Measurements from ENCODE around the gene RPS6KL1. TPM values are rescaled to one million over a fixed set of nuclear protein-coding genes. Genes with fewer than 3 reads are reported as not detected.
A peak's percentile ranks its signal among the peaks of the same experiment; 100 is the strongest.

Gene RPS6KL1
- total and polyA plus RNA-seq, 5 donors = 10.5 to 20.7 (median 17.2) TPM

DNA sequence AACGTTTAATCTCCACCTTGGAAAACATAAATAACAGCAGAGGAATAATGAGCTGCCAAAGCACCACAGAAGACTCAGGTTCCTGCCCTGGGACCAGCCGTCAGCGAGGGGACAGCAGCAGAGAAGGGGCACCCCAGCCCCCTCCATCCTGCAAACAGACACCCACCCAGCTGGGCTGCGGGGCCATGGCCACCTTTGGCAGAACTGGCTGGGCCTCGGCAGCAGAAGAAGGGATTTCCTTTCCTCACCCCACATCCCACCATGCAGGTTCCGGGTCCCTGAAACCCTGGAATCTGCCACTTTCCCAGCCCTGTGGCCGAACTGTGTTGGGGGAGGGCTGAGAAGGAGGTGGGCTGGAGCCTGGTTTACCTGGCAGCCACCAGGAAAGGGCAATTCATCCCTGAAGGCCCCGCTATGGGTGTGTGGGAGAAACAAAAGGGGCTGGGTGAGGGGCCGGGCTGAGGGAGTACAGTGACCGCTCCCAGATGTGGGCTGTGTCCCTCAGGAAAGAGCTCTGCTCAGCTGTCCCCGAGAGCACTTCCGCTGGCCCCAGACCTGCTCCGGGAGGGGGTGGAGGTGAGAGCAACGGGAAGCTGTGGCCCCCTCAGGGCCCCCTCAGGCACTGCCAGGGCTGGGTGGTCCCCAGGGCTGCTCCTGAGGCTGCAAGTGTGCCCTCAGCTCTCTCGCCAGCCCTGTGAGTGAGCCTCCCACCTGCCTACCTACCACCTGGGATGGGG, 28.6 kb upstream of the RPS6KL1 start:
- Histone ChIP-seq H3K27me3 (ENCODE audit: control insufficient read depth, insufficient read depth) (no peaks in the 10 kb centered on the region), H3K27ac (ENCODE audit: low read length) (no peak overlapping the region), H3K4me3 (ENCODE audit: low read length) (no peak overlapping the region), H3K9me3 (ENCODE audit: control insufficient read depth, low read length) (no peaks in the 10 kb centered on the region), H3K4me1 (ENCODE audit: control insufficient read depth, insufficient read depth, low read length) (no peaks in the 10 kb centered on the region)
- ATAC-seq = no peak
- intact Hi-C loops (cut with DNase I) = no loop called here
- 63% methylated on average over 15 of the region's 15 CpGs for WGBS
- no peak for DNase-seq

DNA sequence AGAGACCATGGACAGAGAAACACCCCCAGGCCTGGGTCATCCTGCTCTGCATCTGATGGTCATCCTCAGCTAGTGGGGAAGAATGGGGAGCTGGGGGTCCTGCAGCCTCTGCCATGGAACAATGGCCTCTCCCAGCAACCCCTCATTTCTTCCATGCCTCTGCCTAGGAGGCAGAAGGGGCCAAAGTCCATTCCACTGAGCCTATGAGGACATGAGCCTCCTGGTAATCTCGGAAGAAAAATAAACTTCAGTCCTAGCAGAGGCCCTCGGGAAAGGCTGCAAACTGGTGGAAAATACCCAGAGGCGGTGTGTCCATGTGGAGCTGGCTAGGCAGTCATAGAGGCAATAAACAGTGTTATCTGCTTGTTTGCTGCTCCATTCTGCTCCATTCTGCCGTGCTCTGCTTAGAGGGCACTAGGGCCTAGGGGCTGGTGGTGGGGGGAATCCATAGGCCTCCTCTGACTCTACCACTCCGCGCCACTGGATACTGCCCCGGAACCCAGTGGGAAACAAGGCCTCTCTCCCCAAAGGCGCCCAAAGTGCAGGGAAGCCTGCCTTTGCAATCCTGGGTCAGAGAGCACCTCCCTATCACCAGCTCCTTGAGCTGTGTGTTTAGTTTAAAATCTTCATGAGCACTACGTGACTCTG, 27.9 kb upstream of the RPS6KL1 start:
- no peak for DNase-seq
- intact Hi-C loops (cut with DNase I) = no loop called here
- H3K9me3 ChIP-seq (ENCODE audit: control insufficient read depth, low read length) = no peaks in the 10 kb centered on the region
- H3K4me1 ChIP-seq (ENCODE audit: control insufficient read depth, insufficient read depth, low read length) = no peaks in the 10 kb centered on the region
- no peak for ATAC-seq
- no peaks in the 10 kb centered on the region for H3K27me3 ChIP-seq (ENCODE audit: control insufficient read depth, insufficient read depth)
- 74% methylated on average over 9 of the region's 9 CpGs for WGBS
- H3K4me3 ChIP-seq (ENCODE audit: low read length) = no peak overlapping the region
- no peak overlapping the region for H3K27ac ChIP-seq (ENCODE audit: low read length)

DNA sequence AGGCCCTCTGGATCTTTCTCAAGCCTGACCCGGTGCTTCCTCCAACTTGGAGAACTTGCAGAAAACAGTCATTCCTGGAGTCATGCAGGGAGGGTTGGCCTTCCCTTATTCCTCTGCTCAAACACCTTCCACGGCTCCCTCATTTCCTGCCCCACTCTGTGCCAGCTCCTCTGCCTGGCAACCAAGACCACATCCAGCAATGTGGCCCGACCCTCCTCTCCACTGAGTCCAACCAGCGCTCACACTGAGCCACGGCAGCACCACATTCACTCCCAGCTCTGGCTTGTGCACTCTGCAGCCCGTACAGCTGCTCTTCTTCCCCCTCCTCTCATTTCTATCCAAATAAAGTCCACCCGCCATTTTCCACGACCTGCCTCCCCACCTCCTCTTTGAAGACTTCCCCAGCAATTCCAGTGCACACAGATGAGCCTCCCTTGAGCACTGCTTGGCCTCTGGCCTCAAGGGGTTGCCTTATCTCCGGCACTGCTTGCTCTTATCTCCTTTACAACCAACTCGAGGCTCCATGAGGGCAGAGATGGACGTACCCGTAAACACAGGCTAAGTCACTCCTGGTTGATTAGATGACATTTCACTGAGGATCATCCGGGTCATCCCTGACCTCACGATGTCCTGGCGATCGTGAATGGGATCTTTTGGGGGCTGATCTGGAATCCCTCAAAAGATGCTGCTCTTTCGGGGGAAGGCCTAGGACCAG, 27.0 kb upstream of the RPS6KL1 start:
- Histone ChIP-seq H3K4me1 (ENCODE audit: control insufficient read depth, insufficient read depth, low read length) (no peaks in the 10 kb centered on the region), H3K27ac (ENCODE audit: low read length) (no peak overlapping the region), H3K27me3 (ENCODE audit: control insufficient read depth, insufficient read depth) (no peaks in the 10 kb centered on the region), H3K4me3 (ENCODE audit: low read length) (no peak overlapping the region), H3K9me3 (ENCODE audit: control insufficient read depth, low read length) (no peaks in the 10 kb centered on the region)
- WGBS = 79% methylated on average over 17 of the region's 17 CpGs
- DNase-seq (no peak), ATAC-seq (no peak)
- intact Hi-C loops (cut with DNase I) = loop anchor here in 2 of 4 donors (5.0 to 10.0 kb wide), 3 partner anchors 55 to 137 kb away; partner anchors contain the start of gene EIF2B2 (in 1 of the 2)

DNA sequence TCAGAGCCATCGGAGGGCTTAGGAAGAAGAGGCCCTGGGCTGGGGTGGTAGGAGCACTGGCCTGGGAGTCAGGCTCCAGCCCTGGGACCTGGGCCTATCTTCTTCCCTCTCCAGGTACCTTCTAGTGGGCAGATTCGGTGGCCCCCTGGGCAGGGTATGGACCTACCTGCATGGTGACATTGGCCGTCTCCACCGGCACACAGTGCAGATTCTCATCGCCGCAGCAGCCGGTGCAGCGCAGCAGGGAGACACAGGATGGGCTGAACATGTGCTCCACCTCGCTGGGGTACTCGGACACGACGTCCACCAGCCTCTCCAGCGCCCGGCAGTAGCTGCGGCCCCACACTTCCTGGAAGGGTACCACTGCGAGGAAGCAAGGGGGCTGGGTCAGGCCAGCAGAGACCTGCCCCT, 26.1 kb upstream of the RPS6KL1 start:
- intact Hi-C loops (cut with DNase I) = loop anchor here in 2 of 4 donors (5.0 to 10.0 kb wide), 3 partner anchors 56 to 138 kb away; partner anchors contain the start of gene EIF2B2 (in 1 of the 2)
- H3K27me3 ChIP-seq (ENCODE audit: control insufficient read depth, insufficient read depth) = no peaks in the 10 kb centered on the region
- no peaks in the 10 kb centered on the region for H3K4me1 ChIP-seq (ENCODE audit: control insufficient read depth, insufficient read depth, low read length)

DNA sequence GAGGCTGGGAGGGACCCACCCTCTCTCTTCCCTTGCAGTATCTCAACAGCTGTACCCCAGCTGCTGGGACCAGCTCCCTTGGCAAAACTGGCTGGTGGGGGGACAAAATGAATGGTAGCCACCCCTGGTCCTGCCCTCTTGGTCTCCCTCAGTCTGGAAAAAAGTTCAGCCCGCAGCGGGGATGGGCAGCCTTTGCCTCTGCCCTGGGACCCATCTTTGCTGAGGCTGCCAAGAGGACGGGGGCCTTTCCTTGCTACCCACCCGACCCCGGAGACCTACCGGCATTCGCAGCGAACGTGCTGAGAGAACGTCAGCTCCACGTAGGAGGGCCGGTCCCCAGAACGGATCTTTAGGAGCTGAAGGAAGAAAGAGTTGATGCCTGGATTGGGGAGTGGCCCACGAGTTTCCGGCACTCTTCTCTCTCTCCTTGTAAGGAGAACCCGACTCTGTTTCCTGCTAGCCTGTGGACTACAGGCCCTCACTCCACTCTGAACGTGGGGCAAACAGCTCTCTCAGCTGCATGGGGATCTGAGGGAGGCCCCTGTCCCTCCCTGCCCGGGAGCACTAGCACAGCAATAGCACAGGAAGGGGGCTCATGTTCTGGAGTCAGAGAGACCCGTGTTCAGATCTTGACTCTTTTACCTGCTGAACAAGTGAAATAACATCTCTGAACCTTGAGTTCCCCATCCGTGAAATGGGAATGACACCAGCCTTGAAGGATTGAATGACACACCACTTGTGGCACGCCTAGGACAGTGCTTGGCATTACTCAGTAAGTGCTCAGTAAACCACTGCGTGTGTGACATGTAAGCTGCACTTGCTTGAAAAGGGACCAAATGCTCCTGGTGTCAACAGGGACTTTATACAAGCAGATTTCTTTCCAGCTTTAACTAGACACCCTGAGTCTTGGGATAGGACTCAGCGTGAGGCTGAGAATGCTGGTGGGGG, 25.4 kb upstream of the RPS6KL1 start:
- H3K9me3 ChIP-seq (ENCODE audit: control insufficient read depth, low read length) = no peaks in the 10 kb centered on the region
- intact Hi-C loops (cut with DNase I) = loop anchor here in 2 of 4 donors (5.0 to 10.0 kb wide), 3 partner anchors 56 to 139 kb away; partner anchors contain the start of gene EIF2B2 (in 1 of the 2)
- no peak overlapping the region for H3K27ac ChIP-seq (ENCODE audit: low read length)
- H3K4me1 ChIP-seq (ENCODE audit: control insufficient read depth, insufficient read depth, low read length) = no peaks in the 10 kb centered on the region
- 77% methylated on average over 23 of the region's 23 CpGs for WGBS
- no peak overlapping the region for H3K4me3 ChIP-seq (ENCODE audit: low read length)
- H3K27me3 ChIP-seq (ENCODE audit: control insufficient read depth, insufficient read depth) = no peaks in the 10 kb centered on the region
- ATAC-seq (no peak), DNase-seq (no peak)

More for the DNA sequence above, 26.1 kb upstream of the RPS6KL1 start:
- ATAC-seq = no peak
- no peak for DNase-seq
- no peak overlapping the region for H3K27ac ChIP-seq (ENCODE audit: low read length)
- WGBS = 93% methylated on average over 16 of the region's 16 CpGs
- no peak overlapping the region for H3K4me3 ChIP-seq (ENCODE audit: low read length)
- no peaks in the 10 kb centered on the region for H3K9me3 ChIP-seq (ENCODE audit: control insufficient read depth, low read length)

DNA sequence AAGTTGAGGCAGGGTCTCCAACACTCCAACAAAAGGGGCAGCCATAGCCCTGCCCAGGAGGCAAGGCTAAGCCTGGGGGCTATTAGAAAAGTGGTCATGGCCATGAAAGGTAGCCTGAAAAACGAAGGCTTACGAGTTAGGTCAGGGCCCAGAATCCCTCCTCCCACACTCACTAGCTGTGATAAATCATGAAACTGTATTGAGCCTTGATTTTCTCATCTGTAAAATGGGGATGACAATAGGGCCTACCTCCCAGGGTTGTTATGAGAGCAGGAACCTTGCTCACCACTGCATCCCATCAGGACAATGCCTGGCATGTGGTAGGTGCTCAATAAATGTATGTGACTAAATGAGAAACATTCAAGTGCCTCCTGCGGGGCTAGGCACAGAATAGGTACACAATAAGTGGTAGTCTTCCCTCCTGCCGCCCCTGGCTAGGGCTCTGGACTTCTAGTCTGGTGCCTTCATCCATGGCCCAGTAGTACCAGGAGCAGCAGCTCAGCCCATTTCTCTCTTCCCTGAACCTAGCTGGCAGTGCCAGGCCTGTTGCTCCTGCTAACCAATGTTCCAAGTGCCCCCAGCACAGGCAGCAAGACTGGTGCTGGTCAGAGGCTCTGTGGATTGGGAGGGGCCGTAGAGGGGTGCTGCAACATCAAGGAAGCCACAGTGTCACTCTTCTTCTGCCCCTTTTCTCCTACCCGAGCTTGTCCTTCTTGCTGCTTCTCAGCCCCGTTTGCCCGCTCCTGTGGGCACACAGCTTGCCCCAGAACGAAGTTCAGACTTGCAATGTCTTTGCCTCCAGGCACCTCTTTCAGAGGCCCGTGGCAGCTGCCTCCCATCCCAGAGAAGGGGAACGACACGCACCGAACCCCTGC, 24.5 kb upstream of the RPS6KL1 start:
- H3K27ac ChIP-seq (ENCODE audit: low read length) = no peak overlapping the region
- 90% methylated on average over 13 of the region's 13 CpGs for WGBS
- H3K4me1 ChIP-seq (ENCODE audit: control insufficient read depth, insufficient read depth, low read length) = peaks cover 4% of the 10 kb centered on the region
- no peaks in the 10 kb centered on the region for H3K9me3 ChIP-seq (ENCODE audit: control insufficient read depth, low read length)
- no peak for ATAC-seq
- no peak for DNase-seq
- H3K4me3 ChIP-seq (ENCODE audit: low read length) = no peak overlapping the region
- no peaks in the 10 kb centered on the region for H3K27me3 ChIP-seq (ENCODE audit: control insufficient read depth, insufficient read depth)
- intact Hi-C loops (cut with DNase I) = loop anchor here in 3 of 4 donors (2.0 to 10.0 kb wide), 4 partner anchors 57 to 141 kb away; partner anchors contain the start of gene EIF2B2 (in 1 of the 3)

DNA sequence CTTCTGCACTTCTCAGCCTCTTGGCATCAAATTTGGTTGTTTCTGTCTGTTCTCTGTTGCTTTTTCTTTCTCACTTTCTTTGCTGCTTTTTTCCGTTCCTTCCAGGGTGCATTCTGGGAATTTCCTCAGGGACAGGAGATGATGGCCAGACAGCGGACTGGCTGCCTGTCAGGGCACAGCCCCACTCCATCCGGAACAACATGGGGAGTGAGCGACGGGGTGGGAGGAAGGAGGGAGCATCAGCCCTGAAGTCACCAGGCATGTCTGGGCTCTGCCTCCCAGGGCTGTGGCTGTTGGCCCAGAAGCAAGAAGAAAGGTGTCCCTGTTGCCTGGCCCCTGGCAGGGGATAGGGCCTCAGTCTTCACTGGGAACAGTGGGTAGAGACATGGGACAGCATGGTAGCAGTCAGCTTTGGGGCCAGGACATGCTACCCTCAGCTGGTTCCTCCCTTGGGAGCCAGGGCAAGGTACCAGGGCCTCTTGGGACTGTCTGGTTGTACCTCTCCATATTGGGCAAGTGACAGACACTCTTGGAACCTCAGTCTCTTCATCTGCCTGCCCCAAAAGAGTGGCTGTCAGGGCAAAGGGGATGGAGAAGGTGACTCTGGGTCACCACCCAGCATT, 23.7 kb upstream of the RPS6KL1 start:
- Histone ChIP-seq H3K9me3 (ENCODE audit: control insufficient read depth, low read length) (no peaks in the 10 kb centered on the region), H3K27me3 (ENCODE audit: control insufficient read depth, insufficient read depth) (no peaks in the 10 kb centered on the region), H3K4me3 (ENCODE audit: low read length) (no peak overlapping the region), H3K27ac (ENCODE audit: low read length) (no peak overlapping the region), H3K4me1 (ENCODE audit: control insufficient read depth, insufficient read depth, low read length) (peaks cover 7% of the 10 kb centered on the region)
- peak; percentile 42 to 48 for ATAC-seq
- DNase-seq = peak in 2 of 3 donors; percentile 75
- intact Hi-C loops (cut with DNase I) = loop anchor here in 3 of 4 donors (2.0 to 10.0 kb wide), 4 partner anchors 58 to 142 kb away; partner anchors contain the start of gene EIF2B2 (in 1 of the 3)
- WGBS = 16% methylated on average over 5 of the region's 5 CpGs

DNA sequence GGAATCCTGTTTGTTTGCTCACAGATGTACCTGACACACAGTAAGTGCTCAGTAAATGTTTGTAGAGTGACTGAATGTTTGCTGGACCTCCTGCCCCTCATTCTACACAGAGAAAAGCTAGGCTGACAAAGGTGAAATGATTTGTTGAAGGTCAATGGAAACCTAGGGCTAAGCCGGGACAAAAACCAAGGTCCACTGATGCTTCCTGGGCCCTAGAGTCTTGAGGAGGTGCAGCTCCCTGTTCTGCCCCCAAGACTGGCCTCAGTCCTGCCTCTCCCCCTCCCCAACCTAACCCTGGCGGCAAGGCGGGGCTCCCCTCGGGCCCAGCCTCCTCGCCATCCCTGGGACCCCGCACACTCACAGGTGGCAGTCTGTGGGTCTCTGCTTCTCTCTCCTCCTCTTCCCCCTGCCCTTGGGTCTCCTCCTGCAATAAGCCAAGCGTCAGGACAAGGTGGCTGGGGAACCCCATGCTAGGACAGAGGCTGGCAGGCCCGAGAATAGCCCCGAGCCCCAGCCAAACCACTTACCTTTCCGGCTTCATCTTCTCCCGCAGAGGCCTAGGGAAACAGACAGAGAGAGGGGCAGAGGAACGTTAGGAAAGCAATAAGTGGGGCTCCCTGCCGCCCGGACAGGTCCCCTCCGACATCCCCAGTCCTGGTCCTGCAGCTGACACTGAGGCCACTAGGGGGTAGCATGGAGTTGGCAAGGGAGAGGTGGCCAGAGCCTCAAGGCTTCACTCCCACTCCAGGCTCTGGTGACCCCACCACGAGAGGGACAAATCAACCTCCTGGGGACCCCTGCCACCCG, 23.0 kb upstream of the RPS6KL1 start:
- ATAC-seq (peak; percentile 77 to 81), DNase-seq (peak; percentile 77 to 91 (median 88))
- intact Hi-C loops (cut with DNase I) = loop anchor here in 3 of 4 donors (2.0 to 10.0 kb wide), 4 partner anchors 59 to 143 kb away; partner anchors contain the start of gene EIF2B2 (in 1 of the 3)
- peaks cover 14% of the 10 kb centered on the region for H3K4me1 ChIP-seq (ENCODE audit: control insufficient read depth, insufficient read depth, low read length)
- H3K27ac ChIP-seq (ENCODE audit: low read length) = no peak overlapping the region
- 39% methylated on average over 17 of the region's 17 CpGs for WGBS
- no peaks in the 10 kb centered on the region for H3K27me3 ChIP-seq (ENCODE audit: control insufficient read depth, insufficient read depth)
- H3K9me3 ChIP-seq (ENCODE audit: control insufficient read depth, low read length) = no peaks in the 10 kb centered on the region
- H3K4me3 ChIP-seq (ENCODE audit: low read length) = no peak overlapping the region
